ENCODE data around the gene AIPL1. TPM values are rescaled to one million over a fixed set of nuclear protein-coding genes. Genes with fewer than 3 reads are reported as not detected.

The AIPL1 gene
- total RNA-seq, 1 donor from 2014 or later, result not detected

DNA sequence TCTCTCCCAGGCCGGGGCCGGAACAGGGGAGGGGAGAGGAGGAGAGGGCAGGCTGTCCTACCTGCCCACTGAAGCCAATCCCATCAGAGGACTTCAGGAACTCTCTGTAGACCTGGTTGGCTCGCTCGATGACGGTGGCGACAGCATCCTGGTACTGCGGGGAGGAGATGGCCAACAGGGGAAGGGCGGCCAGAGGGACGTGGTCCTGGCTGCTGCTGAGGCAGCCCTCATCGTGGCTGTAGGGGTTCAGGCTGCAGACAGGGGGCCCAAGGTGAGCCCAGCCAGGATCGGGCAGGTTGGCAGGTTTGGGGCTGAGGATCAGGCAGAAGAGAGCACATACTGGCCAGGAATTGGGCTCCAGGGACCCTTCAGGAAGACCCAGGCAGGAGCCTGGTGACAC lies 43.6 kb upstream of the AIPL1 start:
- DNase-seq (ENCODE audit: low spot score in 2 of 2), result no peak
- TF ChIP-seq, protein P1, sequence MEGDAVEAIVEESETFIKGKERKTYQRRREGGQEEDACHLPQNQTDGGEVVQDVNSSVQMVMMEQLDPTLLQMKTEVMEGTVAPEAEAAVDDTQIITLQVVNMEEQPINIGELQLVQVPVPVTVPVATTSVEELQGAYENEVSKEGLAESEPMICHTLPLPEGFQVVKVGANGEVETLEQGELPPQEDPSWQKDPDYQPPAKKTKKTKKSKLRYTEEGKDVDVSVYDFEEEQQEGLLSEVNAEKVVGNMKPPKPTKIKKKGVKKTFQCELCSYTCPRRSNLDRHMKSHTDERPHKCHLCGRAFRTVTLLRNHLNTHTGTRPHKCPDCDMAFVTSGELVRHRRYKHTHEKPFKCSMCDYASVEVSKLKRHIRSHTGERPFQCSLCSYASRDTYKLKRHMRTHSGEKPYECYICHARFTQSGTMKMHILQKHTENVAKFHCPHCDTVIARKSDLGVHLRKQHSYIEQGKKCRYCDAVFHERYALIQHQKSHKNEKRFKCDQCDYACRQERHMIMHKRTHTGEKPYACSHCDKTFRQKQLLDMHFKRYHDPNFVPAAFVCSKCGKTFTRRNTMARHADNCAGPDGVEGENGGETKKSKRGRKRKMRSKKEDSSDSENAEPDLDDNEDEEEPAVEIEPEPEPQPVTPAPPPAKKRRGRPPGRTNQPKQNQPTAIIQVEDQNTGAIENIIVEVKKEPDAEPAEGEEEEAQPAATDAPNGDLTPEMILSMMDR (IDR thresholded peaks at IDR 0.05), result no peak
- no peak overlapping the region for H3K27ac ChIP-seq
- H3K4me3 ChIP-seq, result no peak overlapping the region
- H3K36me3 ChIP-seq, result no peaks in the 10 kb centered on the region
- H3K4me1 ChIP-seq, result no peaks in the 10 kb centered on the region
- no peaks in the 10 kb centered on the region for H3K27me3 ChIP-seq
- intact Hi-C loops (cut with DNase I), result no loop called here
- H3K9me3 ChIP-seq, result no peaks in the 10 kb centered on the region

DNA sequence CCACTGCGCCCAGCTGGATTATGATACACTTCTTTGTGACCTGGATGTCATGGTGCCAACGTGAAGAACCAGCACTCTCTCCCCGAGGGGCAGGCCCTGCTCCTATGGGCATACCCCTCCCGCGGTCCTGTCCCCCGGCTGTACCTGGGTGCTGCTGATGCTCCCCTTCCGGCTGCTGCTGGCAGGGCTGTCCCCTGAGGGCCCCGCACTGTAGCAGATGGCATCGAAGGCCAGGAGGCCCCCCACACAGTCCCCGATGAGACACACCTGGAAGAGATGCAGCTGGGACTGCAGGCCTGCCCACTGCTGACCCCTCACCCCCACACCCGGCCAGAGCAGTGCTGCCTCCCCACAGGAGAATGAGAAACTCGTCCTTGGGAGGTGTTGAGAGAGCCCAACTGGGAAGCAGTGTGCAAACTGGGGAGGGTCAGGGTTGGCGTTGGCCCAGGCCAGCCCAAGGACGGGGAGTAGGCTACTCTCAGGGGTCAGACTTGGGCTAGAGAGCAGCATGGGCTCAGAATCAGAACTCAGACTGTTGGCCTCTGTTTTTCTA lies 43.0 kb upstream of the AIPL1 start:
- no peak for DNase-seq (ENCODE audit: low spot score in 2 of 2)
- H3K4me3 ChIP-seq, result no peak overlapping the region
- TF ChIP-seq, protein P1 (IDR thresholded peaks at IDR 0.05), result no peak
- no peaks in the 10 kb centered on the region for H3K4me1 ChIP-seq
- intact Hi-C loops (cut with DNase I), result no loop called here
- H3K9me3 ChIP-seq, result no peaks in the 10 kb centered on the region
- no peak overlapping the region for H3K27ac ChIP-seq
- no peaks in the 10 kb centered on the region for H3K27me3 ChIP-seq
- no peaks in the 10 kb centered on the region for H3K36me3 ChIP-seq

DNA sequence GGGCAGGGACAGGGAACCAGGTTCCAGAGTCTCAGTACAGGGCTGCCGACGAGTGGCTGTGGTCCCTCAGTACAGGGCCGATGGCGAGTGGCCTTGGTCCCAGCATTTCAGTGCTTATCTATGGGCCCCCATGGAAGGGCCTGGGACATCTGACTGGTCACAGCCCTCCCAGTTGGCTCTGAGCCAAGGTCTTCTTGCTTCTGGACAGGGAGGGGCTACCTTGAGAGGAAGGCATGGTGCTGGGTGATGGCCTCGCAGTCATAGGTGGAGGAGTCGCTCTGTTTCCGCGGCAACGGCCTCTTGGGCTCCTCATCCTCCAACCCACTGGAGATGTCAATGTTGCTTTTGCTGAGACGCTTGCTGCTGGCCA lies 41.9 kb upstream of the AIPL1 start:
- H3K27ac ChIP-seq, result no peak overlapping the region
- intact Hi-C loops (cut with DNase I), result no loop called here
- no peaks in the 10 kb centered on the region for H3K36me3 ChIP-seq

DNA sequence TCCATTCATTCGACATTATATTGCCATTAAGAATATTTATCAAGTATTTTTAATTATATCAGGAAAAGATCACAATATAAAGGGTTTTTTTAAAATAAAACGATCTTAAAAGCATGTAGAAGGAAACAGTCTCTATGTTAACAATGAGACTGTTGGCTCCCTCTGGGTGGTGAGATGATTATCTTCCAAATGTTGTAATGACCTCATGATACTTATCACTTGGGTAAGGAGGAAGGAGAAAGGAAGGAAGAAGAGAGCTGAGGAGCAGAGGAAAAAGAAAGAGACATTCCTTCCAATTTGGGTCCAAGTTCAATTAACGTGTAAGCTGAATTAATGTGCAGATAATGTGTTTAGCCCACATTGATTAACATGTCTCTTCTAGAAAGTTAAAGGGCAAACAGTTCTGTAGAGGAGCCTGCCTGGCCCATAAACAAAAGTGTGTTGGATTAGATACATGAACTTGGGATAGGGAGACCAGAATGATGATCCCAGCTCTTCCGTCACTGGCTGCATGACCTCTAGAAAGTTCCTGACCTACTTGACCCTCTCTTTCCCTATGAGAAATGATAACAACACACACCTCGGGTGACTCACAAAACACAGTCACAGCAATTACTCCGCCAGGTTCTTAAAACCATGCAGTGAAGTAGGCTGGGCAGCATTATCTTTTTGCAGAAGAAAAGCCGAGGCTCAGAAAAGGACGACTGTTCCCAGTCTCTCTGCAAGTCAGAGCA lies 41.3 kb upstream of the AIPL1 start:
- DNase-seq (ENCODE audit: low spot score in 2 of 2), result no peak
- TF ChIP-seq, protein P1 (IDR thresholded peaks at IDR 0.05), result no peak
- no peaks in the 10 kb centered on the region for H3K9me3 ChIP-seq
- H3K27ac ChIP-seq, result no peak overlapping the region
- intact Hi-C loops (cut with DNase I), result no loop called here
- no peaks in the 10 kb centered on the region for H3K27me3 ChIP-seq
- H3K4me1 ChIP-seq, result no peaks in the 10 kb centered on the region
- no peaks in the 10 kb centered on the region for H3K36me3 ChIP-seq
- no peak overlapping the region for H3K4me3 ChIP-seq

More for the DNA sequence above, 41.9 kb upstream of the AIPL1 start:
- Histone ChIP-seq H3K9me3 (no peaks in the 10 kb centered on the region), H3K27me3 (no peaks in the 10 kb centered on the region), H3K4me1 (no peaks in the 10 kb centered on the region), H3K4me3 (no peak overlapping the region)
- DNase-seq (ENCODE audit: low spot score in 2 of 2), result no peak
- TF ChIP-seq, protein P1 (IDR thresholded peaks at IDR 0.05), result no peak

DNA sequence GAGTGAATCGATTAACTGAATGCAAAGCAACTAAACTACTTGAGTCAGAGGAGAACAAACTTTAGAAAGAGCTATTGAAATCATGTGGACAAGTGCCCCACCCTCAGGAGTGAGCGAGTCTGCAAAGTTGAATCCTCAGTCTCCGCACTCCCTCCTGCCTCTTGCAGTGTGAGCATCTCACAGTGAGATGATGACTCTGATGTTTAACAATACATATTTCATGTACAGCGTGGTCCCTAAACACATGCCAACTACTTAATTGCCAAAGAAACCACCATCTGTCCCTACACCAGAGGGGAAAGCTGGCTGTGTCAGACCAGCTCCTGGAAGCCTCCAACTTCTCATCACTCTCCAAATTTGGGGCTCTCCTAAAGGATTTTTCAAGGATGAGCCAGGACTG lies 40.5 kb upstream of the AIPL1 start:
- H3K36me3 ChIP-seq, result no peaks in the 10 kb centered on the region
- DNase-seq (ENCODE audit: low spot score in 2 of 2), result no peak
- no peaks in the 10 kb centered on the region for H3K27me3 ChIP-seq
- H3K4me1 ChIP-seq, result no peaks in the 10 kb centered on the region
- H3K4me3 ChIP-seq, result no peak overlapping the region
- no peak overlapping the region for H3K27ac ChIP-seq
- no peaks in the 10 kb centered on the region for H3K9me3 ChIP-seq
- intact Hi-C loops (cut with DNase I), result no loop called here
- TF ChIP-seq, protein P1 (IDR thresholded peaks at IDR 0.05), result no peak
